HepG2 (cell line): ENCODE measurements around the gene CAPN14. TPM values are rescaled to one million over a fixed set of nuclear protein-coding genes. Genes with fewer than 3 reads are reported as not detected.

ENCODE experiments used
- ATAC-seq: fragments of 200-7000 bp; cut with Tn5 transposase; 3 replicates; pipeline ENCODE4 v1.9.1; 2020; ENCODE audit warnings: mild to moderate bottlenecking, moderate library complexity
- BruUV-seq: library from RNA; stranded (reverse); fragments of 400-500 nt; replicated peaks from 2 replicates; lab custom pipeline; 2021; lab: Mats Ljungman, UMichigan
- CTCF ChIA-PET: fragments of 300-600 bp; formaldehyde crosslinking; extraction: SDS; loops from one replicate; lab custom pipeline; 2021; ENCODE audit warnings: low total read pairs, inconsistent platforms, low intra/inter-chr PET ratio; lab: Yijun Ruan, JAX
- POLR2A ChIA-PET: fragments of 350-600 bp; sonication (Branson Sonifier 250); formaldehyde crosslinking; loops from one replicate; lab custom pipeline; 2020; ENCODE audit warnings: antibody characterized with exemption, inconsistent platforms; lab: Yijun Ruan, JAX
- DNase-seq: peaks from one replicate; pipeline ENCODE4 v3.0.0-alpha.2; 2015; ENCODE audit warnings: low spot score
- FAIRE-seq: peaks from 3 replicates; lab custom pipeline; 2011; peaks lifted over from hg19 to GRCh38; lab: Jason Lieb, UNC
- H2AFZ ChIP-seq: one replicate; pipeline ENCODE4 v1.6.1; 2011; ENCODE audit warnings: low read length, inconsistent platforms
- H3K27ac ChIP-seq: fragments of 300-600 bp; 3 replicates; pipeline ENCODE4 v1.8.0; 2011; ENCODE audit warnings: mixed run types, mild to moderate bottlenecking, mixed read lengths, low read length, inconsistent platforms; ENCODE audit not compliant: insufficient read depth; ENCODE audit errors: extremely low read length
- H3K27me3 ChIP-seq, 2 experiments: fragments of 200-600 bp in 1 of 2; 2 replicates in 1 of 2; 3 replicates in 1 of 2; pipeline versions ENCODE4 v1.6.0 to v1.8.0; 2011; ENCODE audit warnings: low read length in 2 of 2, mild to moderate bottlenecking in 2 of 2, moderate library complexity in 2 of 2, inconsistent platforms in 1 of 2; ENCODE audit not compliant: insufficient read depth in 2 of 2, control insufficient read depth in 1 of 2
- H3K36me3 ChIP-seq, 2 experiments: fragments of 200-600 bp in 1 of 2; replicated peaks in 1 of 2; 2 replicates in 1 of 2; 3 replicates in 1 of 2; pipeline versions ENCODE4 v1.5.1 to v1.8.0; 2011; ENCODE audit warnings: low read length in 2 of 2, inconsistent platforms in 1 of 2; ENCODE audit not compliant: insufficient read depth in 2 of 2, control insufficient read depth in 1 of 2
- H3K4me1 ChIP-seq: 2 replicates; pipeline ENCODE4 v1.5.1; 2012; ENCODE audit warnings: low read length, inconsistent platforms; ENCODE audit not compliant: insufficient read depth
- H3K4me2 ChIP-seq: 2 replicates; pipeline ENCODE4 v1.6.0; 2011; ENCODE audit warnings: low read depth, low read length, inconsistent platforms
- H3K4me3 ChIP-seq, 3 experiments: fragments of 200-600 bp in 1 of 3; sonication (generic), shearing (Covaris generic) in 1 of 3; replicated peaks in 1 of 3; 2 replicates each; pipeline ENCODE4 v1.5.1; 2011 to 2016; ENCODE audit warnings: low read length in 3 of 3, inconsistent platforms in 2 of 3, low read depth in 2 of 3, mild to moderate bottlenecking in 2 of 3, control low read depth in 1 of 3, mixed read lengths in 1 of 3; ENCODE audit not compliant: insufficient read depth in 1 of 3
- H3K79me2 ChIP-seq: one replicate; pipeline ENCODE4 v1.6.1; 2011; ENCODE audit warnings: low read length, inconsistent platforms; ENCODE audit not compliant: insufficient read depth
- H3K9ac ChIP-seq: 2 replicates; pipeline ENCODE4 v1.6.0; 2011; ENCODE audit warnings: mild to moderate bottlenecking, low read depth, low read length, inconsistent platforms; ENCODE audit not compliant: insufficient read depth
- H3K9me3 ChIP-seq: 2 replicates; pipeline ENCODE4 v1.5.1; 2012; ENCODE audit warnings: mild to moderate bottlenecking, low read length
- H4K20me1 ChIP-seq: 2 replicates; pipeline ENCODE4 v1.6.0; 2011; ENCODE audit warnings: inconsistent platforms, mild to moderate bottlenecking, low read length, moderate library complexity; ENCODE audit not compliant: insufficient read depth
- MAZ ChIP-seq, 2 experiments: sonication (generic) in 1 of 2; formaldehyde crosslinking in 1 of 2; IDR thresholded peaks; 2 replicates each; pipeline versions ENCODE4 v1.5.0 to v1.6.1; 2012 to 2020; ENCODE audit warnings: low read depth in 2 of 2, mild to moderate bottlenecking in 2 of 2, borderline replicate concordance in 1 of 2, improper control_type of control experiment in 1 of 2, low read length in 1 of 2, missing genetic modification reagents in 1 of 2, moderate library complexity in 1 of 2
- MEIS2 ChIP-seq: sonication (generic); formaldehyde crosslinking; IDR thresholded peaks from 2 replicates; pipeline ENCODE4 v1.9.0; 2021; ENCODE audit warnings: mild to moderate bottlenecking, missing genetic modification reagents
- WGBS: methylation state at CpG from one replicate; pipeline ENCODE4 v1.1.6; 2017; ENCODE audit warnings: low lambda C conversion rate; 5-methylcytosine and 5-hydroxymethylcytosine counted together
- in situ Hi-C: cut with HindIII; loops from 2 replicates; pipeline ENCODE4 v1.10.0; 2017; ENCODE audit warnings: low pct_unique_long_range_greater_than_20kb; ENCODE audit not compliant: extremely low pct_ligation_motif_present
- intact Hi-C: fragments of 100-400 bp; cut with micrococcal nuclease; formaldehyde crosslinking; loops from one replicate; pipeline ENCODE4 v1.10.0; 2022; ENCODE audit not compliant: unreplicated experiment
- polyA plus RNA-seq, 8 experiments: library from polyadenylated mRNA; depleted of rRNA in 3 of 8; stranded (reverse) in 7 of 8; unstranded in 1 of 8; fragments of >200 nt; fragmentation: Illumina TruSeq in 4 of 8; extraction: Trizol in 4 of 8; gene quantifications; 2 replicates each; pipeline versions ENCODE4 v1.2.1 to v1.2.3, GENCODE V29; 2011 to 2016; ENCODE audit warnings: low read depth in 4 of 8, missing spikeins in 1 of 8, mixed read lengths in 1 of 8; ENCODE audit not compliant: insufficient read depth in 1 of 8
- total RNA-seq, 5 experiments: library from RNA; depleted of rRNA; stranded (reverse); fragments of >200 nt; fragmentation: Illumina TruSeq; extraction: Trizol; gene quantifications; 2 replicates each; pipeline ENCODE4 v1.2.3, GENCODE V29; 2016; ENCODE audit warnings: low read depth in 1 of 5
- TF ChIP-seq, protein P1 (sequence below): sonication (generic); formaldehyde crosslinking; IDR thresholded peaks from 2 replicates; pipeline ENCODE4 v1.4.0; 2020; ENCODE audit warnings: missing genetic modification reagents, mild to moderate bottlenecking, borderline replicate concordance
- TF ChIP-seq, protein P2 (sequence below): sonication (generic); formaldehyde crosslinking; IDR thresholded peaks from 2 replicates; pipeline ENCODE4 v1.4.0; 2020; ENCODE audit warnings: missing genetic modification reagents
- TF ChIP-seq, protein P3 (sequence below): sonication (generic); formaldehyde crosslinking; IDR thresholded peaks from 2 replicates; pipeline ENCODE4 v1.5.0; 2020; ENCODE audit warnings: mild to moderate bottlenecking, missing genetic modification reagents, moderate library complexity
- TF ChIP-seq, protein P4 (sequence below): sonication (generic); formaldehyde crosslinking; IDR thresholded peaks from 2 replicates; pipeline ENCODE4 v1.5.1; 2020; ENCODE audit warnings: mild to moderate bottlenecking, missing genetic modification reagents, moderate library complexity

The CAPN14 gene
- total and polyA plus RNA-seq, 2 of the 13 experiments (the other 11 are each of a cell fraction or from before 2014, with no cell fraction given) = not detected

DNA sequence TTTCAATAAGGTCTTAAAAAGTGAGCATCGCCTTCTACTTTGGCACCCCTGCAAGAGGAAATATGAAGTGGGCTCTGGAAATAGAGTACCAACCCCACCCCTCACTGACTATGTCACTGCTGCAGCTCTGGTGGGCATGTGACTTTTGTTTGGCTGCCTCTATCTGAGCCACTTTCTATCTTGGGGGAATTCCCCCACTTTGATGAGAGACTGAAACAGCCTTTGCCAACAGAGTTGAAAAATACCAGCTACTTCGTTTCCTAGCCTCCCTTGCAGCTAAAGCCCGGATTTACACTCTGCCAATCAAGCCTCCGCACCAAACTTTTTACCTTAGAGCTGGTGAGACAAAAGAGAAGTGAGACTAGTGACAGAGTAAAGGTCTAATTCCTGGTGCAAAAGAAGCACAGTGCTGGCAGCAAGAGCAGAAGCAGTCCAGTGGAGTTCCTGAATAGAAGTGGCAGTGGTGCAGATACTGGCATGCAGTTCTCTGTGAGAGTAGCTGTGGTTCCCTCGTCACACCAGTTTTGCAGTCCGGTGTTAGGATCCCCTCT lies 67.1 kb downstream of the CAPN14 start (continued):
- TF ChIP-seq, protein P1, sequence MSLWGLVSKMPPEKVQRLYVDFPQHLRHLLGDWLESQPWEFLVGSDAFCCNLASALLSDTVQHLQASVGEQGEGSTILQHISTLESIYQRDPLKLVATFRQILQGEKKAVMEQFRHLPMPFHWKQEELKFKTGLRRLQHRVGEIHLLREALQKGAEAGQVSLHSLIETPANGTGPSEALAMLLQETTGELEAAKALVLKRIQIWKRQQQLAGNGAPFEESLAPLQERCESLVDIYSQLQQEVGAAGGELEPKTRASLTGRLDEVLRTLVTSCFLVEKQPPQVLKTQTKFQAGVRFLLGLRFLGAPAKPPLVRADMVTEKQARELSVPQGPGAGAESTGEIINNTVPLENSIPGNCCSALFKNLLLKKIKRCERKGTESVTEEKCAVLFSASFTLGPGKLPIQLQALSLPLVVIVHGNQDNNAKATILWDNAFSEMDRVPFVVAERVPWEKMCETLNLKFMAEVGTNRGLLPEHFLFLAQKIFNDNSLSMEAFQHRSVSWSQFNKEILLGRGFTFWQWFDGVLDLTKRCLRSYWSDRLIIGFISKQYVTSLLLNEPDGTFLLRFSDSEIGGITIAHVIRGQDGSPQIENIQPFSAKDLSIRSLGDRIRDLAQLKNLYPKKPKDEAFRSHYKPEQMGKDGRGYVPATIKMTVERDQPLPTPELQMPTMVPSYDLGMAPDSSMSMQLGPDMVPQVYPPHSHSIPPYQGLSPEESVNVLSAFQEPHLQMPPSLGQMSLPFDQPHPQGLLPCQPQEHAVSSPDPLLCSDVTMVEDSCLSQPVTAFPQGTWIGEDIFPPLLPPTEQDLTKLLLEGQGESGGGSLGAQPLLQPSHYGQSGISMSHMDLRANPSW (CRISPR knock-in tag) = no peak
- TF ChIP-seq, protein P2, sequence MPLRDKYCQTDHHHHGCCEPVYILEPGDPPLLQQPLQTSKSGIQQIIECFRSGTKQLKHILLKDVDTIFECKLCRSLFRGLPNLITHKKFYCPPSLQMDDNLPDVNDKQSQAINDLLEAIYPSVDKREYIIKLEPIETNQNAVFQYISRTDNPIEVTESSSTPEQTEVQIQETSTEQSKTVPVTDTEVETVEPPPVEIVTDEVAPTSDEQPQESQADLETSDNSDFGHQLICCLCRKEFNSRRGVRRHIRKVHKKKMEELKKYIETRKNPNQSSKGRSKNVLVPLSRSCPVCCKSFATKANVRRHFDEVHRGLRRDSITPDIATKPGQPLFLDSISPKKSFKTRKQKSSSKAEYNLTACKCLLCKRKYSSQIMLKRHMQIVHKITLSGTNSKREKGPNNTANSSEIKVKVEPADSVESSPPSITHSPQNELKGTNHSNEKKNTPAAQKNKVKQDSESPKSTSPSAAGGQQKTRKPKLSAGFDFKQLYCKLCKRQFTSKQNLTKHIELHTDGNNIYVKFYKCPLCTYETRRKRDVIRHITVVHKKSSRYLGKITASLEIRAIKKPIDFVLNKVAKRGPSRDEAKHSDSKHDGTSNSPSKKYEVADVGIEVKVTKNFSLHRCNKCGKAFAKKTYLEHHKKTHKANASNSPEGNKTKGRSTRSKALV (CRISPR knock-in tag) = no peak
- TF ChIP-seq, protein P3, sequence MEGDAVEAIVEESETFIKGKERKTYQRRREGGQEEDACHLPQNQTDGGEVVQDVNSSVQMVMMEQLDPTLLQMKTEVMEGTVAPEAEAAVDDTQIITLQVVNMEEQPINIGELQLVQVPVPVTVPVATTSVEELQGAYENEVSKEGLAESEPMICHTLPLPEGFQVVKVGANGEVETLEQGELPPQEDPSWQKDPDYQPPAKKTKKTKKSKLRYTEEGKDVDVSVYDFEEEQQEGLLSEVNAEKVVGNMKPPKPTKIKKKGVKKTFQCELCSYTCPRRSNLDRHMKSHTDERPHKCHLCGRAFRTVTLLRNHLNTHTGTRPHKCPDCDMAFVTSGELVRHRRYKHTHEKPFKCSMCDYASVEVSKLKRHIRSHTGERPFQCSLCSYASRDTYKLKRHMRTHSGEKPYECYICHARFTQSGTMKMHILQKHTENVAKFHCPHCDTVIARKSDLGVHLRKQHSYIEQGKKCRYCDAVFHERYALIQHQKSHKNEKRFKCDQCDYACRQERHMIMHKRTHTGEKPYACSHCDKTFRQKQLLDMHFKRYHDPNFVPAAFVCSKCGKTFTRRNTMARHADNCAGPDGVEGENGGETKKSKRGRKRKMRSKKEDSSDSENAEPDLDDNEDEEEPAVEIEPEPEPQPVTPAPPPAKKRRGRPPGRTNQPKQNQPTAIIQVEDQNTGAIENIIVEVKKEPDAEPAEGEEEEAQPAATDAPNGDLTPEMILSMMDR (CRISPR knock-in tag) = no peak
- no peak for TF ChIP-seq MEIS2 (CRISPR knock-in tag)

DNA sequence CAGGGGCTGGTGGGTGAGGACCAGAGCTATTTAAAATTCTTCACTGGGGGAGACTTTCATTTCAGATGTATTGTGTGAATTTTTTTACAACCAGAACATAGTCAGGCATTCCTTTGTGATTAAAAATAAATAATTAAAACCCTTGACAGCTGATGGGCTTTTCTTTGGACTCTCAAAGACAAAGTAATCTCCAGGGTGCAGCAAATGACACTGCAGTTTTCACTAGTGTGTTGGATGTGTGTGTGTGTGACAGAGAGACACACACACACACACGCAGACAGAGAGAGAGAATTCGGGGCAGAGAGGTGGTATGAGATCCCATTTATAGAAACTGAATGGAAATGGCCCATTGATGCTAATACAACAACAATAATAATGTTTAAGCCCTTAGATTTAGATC lies 68.8 kb downstream of the CAPN14 start:
- BruUV-seq = no TSS peak
- 1% methylated on average over 2 of the region's 2 CpGs for WGBS
- H3K79me2 ChIP-seq = no peaks in the 10 kb centered on the region
- no peak for DNase-seq
- no peaks in the 10 kb centered on the region for H3K9me3 ChIP-seq
- FAIRE-seq = no peak
- in situ Hi-C loops = no loop called here
- peaks cover 0 to 2% of the 10 kb centered on the region in 2 experiments; a peak in 2 of 5 replicates for H3K27me3 ChIP-seq
- H3K4me2 ChIP-seq = no peak overlapping the region
- H3K4me3 ChIP-seq = no peak overlapping the region
- no peak overlapping the region for H3K9ac ChIP-seq
- H3K4me1 ChIP-seq = no peaks in the 10 kb centered on the region
- no peak overlapping the region for H2AFZ ChIP-seq
- no peak overlapping the region for H3K27ac ChIP-seq
- no peak for ATAC-seq
- POLR2A ChIA-PET = no interaction called here
- H4K20me1 ChIP-seq = no peaks in the 10 kb centered on the region
- CTCF ChIA-PET = no interaction called here
- intact Hi-C loops = no loop called here
- H3K36me3 ChIP-seq = no peaks in the 10 kb centered on the region
- TF ChIP-seq MAZ (IDR thresholded peaks at IDR 0.05; ENCODE audit: borderline replicate concordance, low read depth, low read length) = no peak
- no peak for TF ChIP-seq MAZ (CRISPR knock-in tag; IDR thresholded peaks at IDR 0.05; ENCODE audit: low read depth)
- TF ChIP-seq, protein P4, sequence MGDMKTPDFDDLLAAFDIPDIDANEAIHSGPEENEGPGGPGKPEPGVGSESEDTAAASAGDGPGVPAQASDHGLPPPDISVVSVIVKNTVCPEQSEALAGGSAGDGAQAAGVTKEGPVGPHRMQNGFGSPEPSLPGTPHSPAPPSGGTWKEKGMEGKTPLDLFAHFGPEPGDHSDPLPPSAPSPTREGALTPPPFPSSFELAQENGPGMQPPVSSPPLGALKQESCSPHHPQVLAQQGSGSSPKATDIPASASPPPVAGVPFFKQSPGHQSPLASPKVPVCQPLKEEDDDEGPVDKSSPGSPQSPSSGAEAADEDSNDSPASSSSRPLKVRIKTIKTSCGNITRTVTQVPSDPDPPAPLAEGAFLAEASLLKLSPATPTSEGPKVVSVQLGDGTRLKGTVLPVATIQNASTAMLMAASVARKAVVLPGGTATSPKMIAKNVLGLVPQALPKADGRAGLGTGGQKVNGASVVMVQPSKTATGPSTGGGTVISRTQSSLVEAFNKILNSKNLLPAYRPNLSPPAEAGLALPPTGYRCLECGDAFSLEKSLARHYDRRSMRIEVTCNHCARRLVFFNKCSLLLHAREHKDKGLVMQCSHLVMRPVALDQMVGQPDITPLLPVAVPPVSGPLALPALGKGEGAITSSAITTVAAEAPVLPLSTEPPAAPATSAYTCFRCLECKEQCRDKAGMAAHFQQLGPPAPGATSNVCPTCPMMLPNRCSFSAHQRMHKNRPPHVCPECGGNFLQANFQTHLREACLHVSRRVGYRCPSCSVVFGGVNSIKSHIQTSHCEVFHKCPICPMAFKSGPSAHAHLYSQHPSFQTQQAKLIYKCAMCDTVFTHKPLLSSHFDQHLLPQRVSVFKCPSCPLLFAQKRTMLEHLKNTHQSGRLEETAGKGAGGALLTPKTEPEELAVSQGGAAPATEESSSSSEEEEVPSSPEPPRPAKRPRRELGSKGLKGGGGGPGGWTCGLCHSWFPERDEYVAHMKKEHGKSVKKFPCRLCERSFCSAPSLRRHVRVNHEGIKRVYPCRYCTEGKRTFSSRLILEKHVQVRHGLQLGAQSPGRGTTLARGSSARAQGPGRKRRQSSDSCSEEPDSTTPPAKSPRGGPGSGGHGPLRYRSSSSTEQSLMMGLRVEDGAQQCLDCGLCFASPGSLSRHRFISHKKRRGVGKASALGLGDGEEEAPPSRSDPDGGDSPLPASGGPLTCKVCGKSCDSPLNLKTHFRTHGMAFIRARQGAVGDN (CRISPR knock-in tag) = no peak
